Upper lobe of left lung (tissue), 6 donors: Measurements from ENCODE around the gene CDKL1. TPM values are rescaled to one million over a fixed set of nuclear protein-coding genes. Genes with fewer than 3 reads are reported as not detected.
"Not testable (repeated sequence)": the region's sequence is repeated elsewhere in the genome, so short reads cannot be mapped to it uniquely, and the experiment has no call there.

ENCODE experiments used
- ATAC-seq, 2 donors: fragments of 200-7000 bp; cut with Tn5 transposase; one replicate each; pipeline ENCODE4 v1.9.1; 2022; ENCODE audit warnings: mild to moderate bottlenecking in 2 of 2, moderate library complexity in 2 of 2; ENCODE audit not compliant: low FRiP score in 2 of 2
- DNase-seq, 2 donors: peaks; one replicate each; pipeline ENCODE4 v3.0.0-alpha.2; 2019 to 2020
- H3K27ac ChIP-seq, 4 donors: fragments of 200-600 bp; sonication (generic); one replicate each; pipeline ENCODE4 v1.5.1; 2016 to 2019
- H3K27me3 ChIP-seq, 4 donors: fragments of 200-600 bp; sonication (generic); one replicate each; pipeline ENCODE4 v1.5.1; 2017 to 2019
- H3K36me3 ChIP-seq, 4 donors: fragments of 200-600 bp; sonication (generic); one replicate each; pipeline ENCODE4 v1.5.1; 2016 to 2019
- H3K4me1 ChIP-seq, 4 donors: fragments of 200-600 bp; sonication (generic); one replicate each; pipeline ENCODE4 v1.5.1; 2018 to 2019
- H3K4me3 ChIP-seq, 4 donors: fragments of 200-600 bp; sonication (generic); one replicate each; pipeline ENCODE4 v1.5.1; 2017 to 2019; ENCODE audit warnings: mild to moderate bottlenecking in 2 of 4, moderate library complexity in 1 of 4
- H3K9me3 ChIP-seq, 4 donors: fragments of 200-600 bp; sonication (generic); one replicate each; pipeline ENCODE4 v1.5.1; 2018 to 2019
- CTCF ChIP-seq, 6 experiments: fragments of 450-650 bp in 4 of 6; fragments of 200-600 bp in 2 of 6; sonication (generic) in 2 of 6; IDR thresholded peaks; one replicate each; pipeline ENCODE4 v1.5.1; 2016 to 2019; ENCODE audit warnings: antibody characterized with exemption in 6 of 6
- EP300 ChIP-seq, 4 donors: sonication (generic); formaldehyde crosslinking; IDR thresholded peaks; one replicate each; pipeline ENCODE4 v1.5.1; 2017; ENCODE audit warnings: antibody characterized with exemption in 4 of 4, control low read depth in 2 of 4
- POLR2A ChIP-seq, 4 donors: fragments of 450-650 bp; IDR thresholded peaks; one replicate each; pipeline ENCODE4 v1.5.1; 2016 to 2017; ENCODE audit warnings: antibody characterized with exemption in 4 of 4, mild to moderate bottlenecking in 2 of 4
- POLR2AphosphoS5 ChIP-seq, 2 donors: sonication (generic); formaldehyde crosslinking; IDR thresholded peaks; one replicate each; pipeline ENCODE4 v1.5.1; 2017; ENCODE audit warnings: antibody characterized with exemption in 2 of 2
- WGBS, 2 donors: methylation state at CpG; one replicate each; pipeline ENCODE4 v1.1.5; 2017 to 2018; 5-methylcytosine and 5-hydroxymethylcytosine counted together
- total RNA-seq, 6 donors: library from RNA; depleted of rRNA in 4 of 6; stranded (reverse); fragments of >200 nt in 4 of 6; gene quantifications; one replicate each; pipeline versions ENCODE4 v1.1.0 to v1.2.1, GENCODE V29; 2016 to 2021
- donor health status: DM: no; HTN: no; CAD: no; lungs with moderate emphysema.
- donor health status: DM: no; HTN: yes; CAD: no; lungs with severe emphysema.

Gene CDKL1
- total RNA-seq, 6 donors from 2014 or later = 24.6 to 44.7 (median 30.1) TPM

GRCh38 chr14:50364792-50365191, 31.9 kb downstream of the CDKL1 start:
- no peak for ATAC-seq
- TF ChIP-seq POLR2AphosphoS5 (IDR thresholded peaks at IDR 0.05) (no peak), EP300 (IDR thresholded peaks at IDR 0.05) (no peak), POLR2A (IDR thresholded peaks at IDR 0.05) (no peak), CTCF (IDR thresholded peaks at IDR 0.05) (no peak)
- 77 to 85% methylated on average over 1 of the region's 1 CpG for WGBS, 2 donors
- H3K4me1 ChIP-seq = peaks cover 15 to 19% (median 18%) of the 10 kb centered on the region in 4 donors
- H3K27ac ChIP-seq = peak overlapping the region in 3 of 4 donors; percentile 5 to 83 (median 76)
- no peak for DNase-seq
- no peaks in the 10 kb centered on the region for H3K9me3 ChIP-seq
- H3K36me3 ChIP-seq = no peaks in the 10 kb centered on the region
- H3K27me3 ChIP-seq = no peaks in the 10 kb centered on the region
- H3K4me3 ChIP-seq = no peak overlapping the region

DNA sequence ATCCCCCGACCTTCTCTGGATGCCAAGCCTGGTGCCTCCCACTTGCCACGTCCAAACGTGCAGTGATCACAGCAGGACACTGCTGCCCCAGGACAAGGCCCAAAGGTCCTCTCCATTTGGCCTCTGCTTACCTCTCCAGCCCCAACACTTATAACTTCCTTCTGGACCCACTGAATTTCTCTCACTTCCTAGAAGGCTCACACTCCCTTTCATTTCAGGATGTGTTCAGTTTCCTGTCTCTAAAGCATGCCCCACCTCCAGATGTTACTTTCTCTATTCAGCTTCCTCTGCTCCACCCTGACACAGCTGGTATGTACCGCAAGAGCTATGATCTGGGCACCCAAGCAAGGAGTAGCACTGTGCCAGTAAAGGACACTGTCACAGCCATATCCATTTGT, 33.0 kb downstream of the CDKL1 start:
- Histone ChIP-seq H3K27me3 (no peaks in the 10 kb centered on the region), H3K4me1 (peaks cover 15 to 19% (median 18%) of the 10 kb centered on the region in 4 donors), H3K27ac (peak overlapping the region; percentile 34 to 83 (median 72)), H3K4me3 (peak overlapping the region in 3 of 4 donors; percentile 24 to 33 (median 30)), H3K36me3 (no peaks in the 10 kb centered on the region), H3K9me3 (no peaks in the 10 kb centered on the region)
- 4 to 20% methylated on average over 4 of the region's 4 CpGs for WGBS, 2 donors
- TF ChIP-seq POLR2AphosphoS5 (IDR thresholded peaks at IDR 0.05) = peak in 1 of 2 donors; percentile 56
- peak in 1 of 4 donors; percentile 42 for TF ChIP-seq POLR2A (IDR thresholded peaks at IDR 0.05)
- no peak for TF ChIP-seq EP300 (IDR thresholded peaks at IDR 0.05)
- no peak for TF ChIP-seq CTCF (IDR thresholded peaks at IDR 0.05)
- DNase-seq = peak in 1 of 2 donors; percentile 45
- ATAC-seq = peak; percentile 73 to 92

GRCh38 chr14:50362764-50363713, 33.6 kb downstream of the CDKL1 start:
- no peaks in the 10 kb centered on the region for H3K9me3 ChIP-seq
- peaks cover 0 to 2% (median under 1%) of the 10 kb centered on the region in 4 donors for H3K36me3 ChIP-seq
- ATAC-seq (peak in 1 of 2 donors; percentile 23), DNase-seq (no peak)
- peak overlapping the region in 3 of 4 donors; percentile 24 to 33 (median 30) for H3K4me3 ChIP-seq
- TF ChIP-seq EP300 (IDR thresholded peaks at IDR 0.05) = no peak
- no peak for TF ChIP-seq POLR2AphosphoS5 (IDR thresholded peaks at IDR 0.05)
- TF ChIP-seq POLR2A (IDR thresholded peaks at IDR 0.05) = peak in 1 of 4 donors; percentile 50
- H3K27ac ChIP-seq = peak overlapping the region; percentile 34 to 83 (median 72)
- 49 to 73% methylated on average over 14 of the region's 14 CpGs for WGBS, 2 donors
- peaks cover 15 to 19% (median 18%) of the 10 kb centered on the region in 4 donors for H3K4me1 ChIP-seq
- no peaks in the 10 kb centered on the region for H3K27me3 ChIP-seq

GRCh38 chr14:50361473-50362403, 34.9 kb downstream of the CDKL1 start:
- not testable (repeated sequence) for H3K27me3 ChIP-seq, H3K4me3 ChIP-seq, ATAC-seq, H3K9me3 ChIP-seq, H3K27ac ChIP-seq, H3K36me3 ChIP-seq
- WGBS, 2 donors = 99% methylated on average over 17 of the region's 36 CpGs
- H3K4me1 ChIP-seq = peaks cover 15 to 19% (median 18%) of the 10 kb centered on the region in 4 donors
- DNase-seq = peak in 1 of 2 donors; percentile 62

- H3K27ac ChIP-seq = no peak overlapping the region
- H3K9me3 ChIP-seq = no peaks in the 10 kb centered on the region
- ATAC-seq (no peak), DNase-seq (no peak)
- peaks cover 15 to 19% (median 18%) of the 10 kb centered on the region in 4 donors for H3K4me1 ChIP-seq
- H3K36me3 ChIP-seq = peaks cover 0 to 7% (median 3%) of the 10 kb centered on the region in 4 donors
- 84 to 92% methylated on average over 2 of the region's 2 CpGs for WGBS, 2 donors
- H3K4me3 ChIP-seq = no peak overlapping the region
- TF ChIP-seq POLR2A (IDR thresholded peaks at IDR 0.05) = no peak
- TF ChIP-seq CTCF (IDR thresholded peaks at IDR 0.05) = no peak
- no peak for TF ChIP-seq POLR2AphosphoS5 (IDR thresholded peaks at IDR 0.05)
- TF ChIP-seq EP300 (IDR thresholded peaks at IDR 0.05) = no peak
- H3K27me3 ChIP-seq = no peaks in the 10 kb centered on the region
Observed at GRCh38 chr14:50360851-50361250, 35.8 kb downstream of the CDKL1 start.
